Measurements from ENCODE around the gene PRODH. TPM values are rescaled to one million over a fixed set of nuclear protein-coding genes. Genes with fewer than 3 reads are reported as not detected.
"Not testable (repeated sequence)": the region's sequence is repeated elsewhere in the genome, so short reads cannot be mapped to it uniquely, and the experiment has no call there.

PRODH gene
- total and polyA plus RNA-seq, 5 donors from 2014 or later = not detected

DNA sequence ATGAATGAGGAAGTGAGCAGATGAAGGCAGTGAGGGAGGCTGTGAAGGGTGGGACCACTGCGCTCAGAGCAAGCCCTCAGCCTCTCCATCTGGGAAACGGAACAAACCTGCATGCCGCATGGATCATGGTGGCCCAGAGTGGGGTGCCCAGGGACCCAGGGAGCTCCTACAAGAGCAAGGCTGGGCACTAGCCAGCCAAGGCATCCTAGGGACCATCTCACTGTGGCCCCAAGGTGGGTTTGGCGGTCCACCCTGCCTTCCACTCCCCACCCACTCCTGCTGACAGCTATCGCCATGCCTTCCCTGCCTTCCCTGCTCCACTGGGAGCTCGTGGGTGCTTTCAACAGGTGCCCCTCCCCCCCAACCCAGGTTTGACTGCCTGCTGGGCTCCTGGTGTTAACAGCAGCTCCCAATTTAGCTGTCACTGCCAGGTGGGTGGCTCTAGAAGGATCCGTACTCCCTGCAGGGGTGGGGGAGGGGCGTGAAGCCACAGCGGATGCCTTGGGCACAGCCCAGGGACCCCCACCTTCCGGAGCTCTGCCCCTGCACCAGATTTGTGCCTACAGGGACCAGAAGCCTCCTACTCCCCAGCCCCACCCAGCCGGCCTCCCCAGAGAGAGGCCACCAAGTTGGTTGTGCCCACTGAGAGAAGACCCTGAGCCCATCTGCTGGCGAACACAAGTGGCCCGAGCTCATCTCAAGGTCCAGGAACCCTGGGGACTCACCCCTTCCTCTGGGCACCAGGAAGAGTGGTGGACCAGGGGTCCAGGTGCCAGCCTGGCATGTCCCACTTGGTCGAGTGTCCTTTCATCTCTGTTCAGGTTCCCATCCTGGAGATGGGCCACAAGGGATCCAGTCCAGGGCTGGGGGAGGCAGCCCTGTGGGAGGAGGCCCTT, 29.7 kb upstream of the PRODH start:
- Mint-ChIP-seq H3K9me3 (no peaks in the 10 kb centered on the region), H3K36me3 (no peaks in the 10 kb centered on the region), H3K4me3 (no peak overlapping the region), H3K27me3 (peaks cover 15% of the 10 kb centered on the region), H3K27ac (no peak overlapping the region), H3K4me1 (peaks cover 0 to 5% (median 2%) of the 10 kb centered on the region in 4 donors)
- DNase-seq (no peak), ATAC-seq (ENCODE audit: low read depth in 2 of 2) (no peak)
- H3K36me3 ChIP-seq (ENCODE audit: control insufficient read depth, insufficient read depth, low read length) = no peaks in the 10 kb centered on the region
- no peak overlapping the region for H3K4me3 ChIP-seq (ENCODE audit: low read depth, low read length)
- H3K9me3 ChIP-seq (ENCODE audit: control insufficient read depth in 2 of 2, low read length in 2 of 2) = no peaks in the 10 kb centered on the region
- H3K27ac ChIP-seq (ENCODE audit: insufficient read depth, low read length, poor library complexity, severe bottlenecking) = no peak overlapping the region
- peaks cover 5% of the 10 kb centered on the region for H3K4me1 ChIP-seq (ENCODE audit: control insufficient read depth, insufficient read depth, low read length, poor library complexity, severe bottlenecking)
- no peaks in the 10 kb centered on the region for H3K27me3 ChIP-seq (ENCODE audit: control insufficient read depth, insufficient read depth, low read length)

DNA sequence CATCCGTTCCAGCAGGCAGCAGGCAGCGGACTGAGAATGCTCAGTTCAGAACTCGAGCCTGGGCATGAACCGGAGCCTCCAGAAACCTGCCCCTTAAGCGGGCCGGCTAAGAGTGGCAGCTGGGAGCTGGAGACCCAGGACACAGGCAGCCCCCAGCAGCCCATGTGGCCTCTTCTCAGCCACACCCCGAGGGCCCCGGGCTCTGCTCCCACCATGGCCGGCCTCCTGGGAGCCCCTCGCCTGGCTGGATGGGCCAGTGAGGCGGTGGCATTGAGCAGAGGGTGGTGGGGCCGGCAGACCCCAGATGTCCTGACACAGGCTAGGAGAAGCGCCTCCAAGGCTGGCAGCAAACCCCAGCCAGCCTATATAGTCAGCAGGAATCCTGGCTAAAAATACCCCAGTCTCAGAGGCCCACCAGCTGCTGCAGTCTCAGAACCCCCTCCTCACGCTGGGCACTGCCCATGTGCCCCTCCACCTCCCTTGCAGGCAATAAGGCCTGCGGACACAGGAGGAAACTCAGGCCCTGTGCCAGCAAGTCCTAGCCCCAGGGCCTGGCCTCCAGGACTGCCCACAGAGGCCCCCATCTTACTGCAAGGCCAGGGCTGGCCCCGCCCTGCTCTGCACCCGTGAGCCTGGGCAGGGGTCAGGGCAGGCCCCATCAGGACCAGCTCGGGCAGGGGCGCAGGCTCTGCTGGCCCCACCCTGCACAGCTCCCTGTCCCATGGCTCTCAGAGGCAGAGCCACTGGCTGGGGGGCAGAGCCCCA, 28.6 kb upstream of the PRODH start:
- not testable (repeated sequence) for H3K9me3 Mint-ChIP-seq; H3K36me3 Mint-ChIP-seq; DNase-seq; H3K4me3 ChIP-seq (ENCODE audit: low read depth, low read length); H3K27me3 ChIP-seq (ENCODE audit: control insufficient read depth, insufficient read depth, low read length); H3K27ac Mint-ChIP-seq; H3K4me3 Mint-ChIP-seq; H3K36me3 ChIP-seq (ENCODE audit: control insufficient read depth, insufficient read depth, low read length); ATAC-seq (ENCODE audit: low read depth in 2 of 2); H3K9me3 ChIP-seq (ENCODE audit: control insufficient read depth in 2 of 2, low read length in 2 of 2); H3K4me1 ChIP-seq (ENCODE audit: control insufficient read depth, insufficient read depth, low read length, poor library complexity, severe bottlenecking); H3K27ac ChIP-seq (ENCODE audit: insufficient read depth, low read length, poor library complexity, severe bottlenecking); H3K4me1 Mint-ChIP-seq
- H3K27me3 Mint-ChIP-seq = peaks cover 12% of the 10 kb centered on the region

DNA sequence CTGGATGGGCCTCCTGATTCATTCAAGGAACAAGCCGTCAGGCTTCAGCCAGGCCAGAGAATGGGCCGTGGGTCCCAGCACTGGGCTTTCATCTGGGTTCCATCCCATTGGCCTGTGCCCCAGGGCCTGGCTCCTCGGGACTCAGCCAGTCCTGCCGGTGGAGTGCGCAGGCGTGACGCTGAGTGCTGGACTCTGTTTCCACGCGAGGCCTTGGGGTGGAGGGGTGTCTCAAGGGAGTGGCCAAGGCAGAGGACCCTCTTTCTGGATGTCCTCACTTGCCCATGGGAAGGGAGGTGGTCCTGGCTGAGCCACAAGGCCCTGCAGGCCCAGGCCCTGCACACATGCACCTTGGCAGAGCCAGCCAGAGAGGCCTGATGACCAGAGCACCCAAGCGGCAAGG, 28.0 kb upstream of the PRODH start:
- ATAC-seq (ENCODE audit: low read depth in 2 of 2); H3K9me3 ChIP-seq (ENCODE audit: control insufficient read depth in 2 of 2, low read length in 2 of 2); H3K36me3 Mint-ChIP-seq; H3K27ac Mint-ChIP-seq; H3K36me3 ChIP-seq (ENCODE audit: control insufficient read depth, insufficient read depth, low read length); H3K4me1 ChIP-seq (ENCODE audit: control insufficient read depth, insufficient read depth, low read length, poor library complexity, severe bottlenecking); H3K9me3 Mint-ChIP-seq; H3K27me3 ChIP-seq (ENCODE audit: control insufficient read depth, insufficient read depth, low read length); H3K27me3 Mint-ChIP-seq; H3K4me3 ChIP-seq (ENCODE audit: low read depth, low read length); H3K4me1 Mint-ChIP-seq; H3K4me3 Mint-ChIP-seq; H3K27ac ChIP-seq (ENCODE audit: insufficient read depth, low read length, poor library complexity, severe bottlenecking); DNase-seq: not testable (repeated sequence)

DNA sequence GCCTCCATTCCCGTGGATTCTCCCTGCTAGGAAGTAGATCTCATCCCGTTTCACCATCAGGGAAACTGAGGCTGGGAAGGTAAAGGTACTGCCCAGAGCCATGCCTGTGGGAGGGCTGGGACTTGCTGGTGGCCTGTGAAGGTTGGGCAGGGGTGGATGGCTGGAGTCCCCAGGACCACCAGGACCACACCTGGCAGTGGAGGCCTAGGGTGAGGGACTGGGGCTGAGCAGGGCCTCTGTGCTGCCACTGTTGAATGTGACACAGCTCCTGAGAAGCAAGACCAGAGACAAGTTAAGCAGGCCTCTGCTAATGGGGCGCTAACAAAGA, 26.2 kb upstream of the PRODH start:
- no peak overlapping the region for H3K4me3 ChIP-seq (ENCODE audit: low read depth, low read length)
- Mint-ChIP-seq H3K9me3 (no peaks in the 10 kb centered on the region), H3K27me3 (no peaks in the 10 kb centered on the region), H3K4me3 (no peak overlapping the region), H3K4me1 (no peaks in the 10 kb centered on the region), H3K27ac (no peak overlapping the region), H3K36me3 (no peaks in the 10 kb centered on the region)
- H3K36me3 ChIP-seq (ENCODE audit: control insufficient read depth, insufficient read depth, low read length) = no peaks in the 10 kb centered on the region
- no peaks in the 10 kb centered on the region for H3K27me3 ChIP-seq (ENCODE audit: control insufficient read depth, insufficient read depth, low read length)
- no peaks in the 10 kb centered on the region for H3K4me1 ChIP-seq (ENCODE audit: control insufficient read depth, insufficient read depth, low read length, poor library complexity, severe bottlenecking)
- no peak overlapping the region for H3K27ac ChIP-seq (ENCODE audit: insufficient read depth, low read length, poor library complexity, severe bottlenecking)
- no peak for DNase-seq
- H3K9me3 ChIP-seq (ENCODE audit: control insufficient read depth in 2 of 2, low read length in 2 of 2) = no peaks in the 10 kb centered on the region
- no peak for ATAC-seq (ENCODE audit: low read depth in 2 of 2)

DNA sequence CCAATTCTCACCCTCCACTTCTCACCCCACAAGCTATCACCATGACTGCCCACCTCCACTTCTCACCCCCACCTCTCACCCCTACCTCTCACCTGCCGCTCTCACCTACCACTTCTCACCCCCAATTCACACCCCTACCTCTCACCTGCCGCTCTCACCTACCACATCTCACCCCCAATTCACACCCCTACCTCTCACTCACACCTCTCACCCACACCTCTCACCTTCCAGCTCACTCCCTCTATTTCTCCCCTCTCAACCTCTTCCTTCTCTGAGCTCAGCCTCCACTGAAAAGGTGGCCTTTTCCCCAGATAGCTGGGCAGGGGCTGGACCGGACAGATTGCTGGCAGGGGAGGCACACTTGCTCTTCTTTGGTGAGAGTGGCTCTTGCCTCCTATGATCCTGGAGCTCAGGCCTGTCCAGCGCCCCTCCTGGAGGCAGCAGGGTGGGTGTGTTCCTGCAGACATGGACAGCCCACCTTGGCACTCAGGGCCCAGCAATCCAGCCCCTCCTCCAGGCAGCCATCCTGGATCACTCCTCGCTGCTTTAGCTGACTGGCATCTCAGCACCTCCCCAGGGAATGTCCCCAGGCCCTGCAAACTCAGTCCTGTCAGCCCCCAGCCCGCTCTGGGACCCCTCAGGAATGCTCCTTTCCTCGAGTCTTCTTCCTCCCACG, 25.7 kb upstream of the PRODH start:
- not testable (repeated sequence) for H3K36me3 Mint-ChIP-seq; H3K27me3 Mint-ChIP-seq; H3K27me3 ChIP-seq (ENCODE audit: control insufficient read depth, insufficient read depth, low read length); DNase-seq; H3K4me1 Mint-ChIP-seq; H3K9me3 Mint-ChIP-seq; H3K4me3 ChIP-seq (ENCODE audit: low read depth, low read length); H3K4me3 Mint-ChIP-seq; H3K9me3 ChIP-seq (ENCODE audit: control insufficient read depth in 2 of 2, low read length in 2 of 2); H3K4me1 ChIP-seq (ENCODE audit: control insufficient read depth, insufficient read depth, low read length, poor library complexity, severe bottlenecking); H3K27ac Mint-ChIP-seq; H3K27ac ChIP-seq (ENCODE audit: insufficient read depth, low read length, poor library complexity, severe bottlenecking); ATAC-seq (ENCODE audit: low read depth in 2 of 2); H3K36me3 ChIP-seq (ENCODE audit: control insufficient read depth, insufficient read depth, low read length)

DNA sequence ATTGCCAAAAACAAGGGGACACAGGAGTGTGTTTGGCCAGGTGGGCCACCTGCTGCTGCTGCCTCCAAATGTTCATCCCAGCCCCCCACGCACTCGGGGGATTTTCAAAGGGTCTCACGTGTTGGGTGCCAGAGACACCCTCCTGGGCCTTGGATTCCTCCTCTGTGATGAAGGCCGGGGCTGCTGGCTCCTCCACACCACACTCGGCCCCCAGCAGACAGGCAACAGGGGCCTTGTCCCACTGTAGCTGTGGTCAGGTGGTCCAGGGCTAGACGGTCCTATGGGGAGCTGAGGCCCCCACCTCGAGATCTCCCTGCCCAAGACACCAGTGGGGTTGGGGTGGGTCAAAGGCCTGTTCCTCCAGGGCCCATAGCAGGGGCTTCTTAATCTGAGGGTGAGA, 25.1 kb upstream of the PRODH start:
- H3K4me3 ChIP-seq (ENCODE audit: low read depth, low read length); H3K4me1 ChIP-seq (ENCODE audit: control insufficient read depth, insufficient read depth, low read length, poor library complexity, severe bottlenecking); ATAC-seq (ENCODE audit: low read depth in 2 of 2); DNase-seq; H3K9me3 ChIP-seq (ENCODE audit: control insufficient read depth in 2 of 2, low read length in 2 of 2); H3K27ac ChIP-seq (ENCODE audit: insufficient read depth, low read length, poor library complexity, severe bottlenecking); H3K9me3 Mint-ChIP-seq; H3K36me3 ChIP-seq (ENCODE audit: control insufficient read depth, insufficient read depth, low read length); H3K27me3 Mint-ChIP-seq; H3K36me3 Mint-ChIP-seq; H3K4me3 Mint-ChIP-seq; H3K4me1 Mint-ChIP-seq; H3K27me3 ChIP-seq (ENCODE audit: control insufficient read depth, insufficient read depth, low read length): not testable (repeated sequence)
- H3K27ac Mint-ChIP-seq = peak overlapping the region in 1 of 3 donors; percentile 63

DNA sequence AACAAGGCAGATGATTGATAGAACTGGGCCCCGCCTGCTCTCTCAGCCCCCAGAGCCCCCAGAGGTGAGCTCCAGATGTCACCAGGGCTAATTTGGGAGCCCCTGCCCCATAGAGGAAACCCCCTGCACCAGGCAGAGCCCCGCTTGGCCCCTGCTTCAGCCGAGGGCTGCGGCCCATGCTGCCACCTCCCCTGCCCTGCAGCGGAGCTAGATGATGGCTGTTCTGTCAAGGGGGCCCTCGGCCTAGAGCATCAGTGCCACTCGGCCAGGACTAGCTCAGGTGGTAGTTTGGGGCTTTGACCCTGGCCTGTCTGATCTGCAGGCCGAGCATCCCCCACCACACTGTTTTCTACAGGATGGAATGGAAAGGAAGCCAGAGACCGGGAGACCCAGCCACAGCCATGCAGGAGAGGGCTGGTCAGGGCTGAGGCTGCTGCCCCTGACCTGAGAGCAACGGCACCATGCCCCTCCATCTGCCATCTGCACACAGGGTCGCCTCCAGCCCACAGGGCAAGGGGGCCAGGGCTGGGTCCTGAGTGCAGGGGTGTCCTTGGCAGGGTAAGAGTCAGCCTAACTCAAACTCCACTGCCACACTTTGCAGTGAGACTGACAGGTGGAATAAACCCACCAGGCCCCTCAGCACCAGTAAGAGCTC, 24.2 kb upstream of the PRODH start:
- H3K4me1 ChIP-seq (ENCODE audit: control insufficient read depth, insufficient read depth, low read length, poor library complexity, severe bottlenecking); H3K36me3 ChIP-seq (ENCODE audit: control insufficient read depth, insufficient read depth, low read length); H3K36me3 Mint-ChIP-seq; H3K9me3 ChIP-seq (ENCODE audit: control insufficient read depth in 2 of 2, low read length in 2 of 2); DNase-seq; ATAC-seq (ENCODE audit: low read depth in 2 of 2); H3K27ac ChIP-seq (ENCODE audit: insufficient read depth, low read length, poor library complexity, severe bottlenecking); H3K4me3 Mint-ChIP-seq; H3K9me3 Mint-ChIP-seq; H3K4me3 ChIP-seq (ENCODE audit: low read depth, low read length); H3K27ac Mint-ChIP-seq; H3K27me3 ChIP-seq (ENCODE audit: control insufficient read depth, insufficient read depth, low read length); H3K4me1 Mint-ChIP-seq; H3K27me3 Mint-ChIP-seq: not testable (repeated sequence)
